CD4-positive, alpha-beta T cell treated with Interleukin-1 beta for 1 hour (primary cell): ENCODE measurements around the gene AGMO.
"Not testable (repeated sequence)": the region's sequence is repeated elsewhere in the genome, so short reads cannot be mapped to it uniquely, and the experiment has no call there.

Source experiments
- DNase-seq, 2 donors: peaks; one replicate each; pipeline ENCODE4 v3.0.0-alpha.2; 2020 to 2022

The AGMO gene

DNA sequence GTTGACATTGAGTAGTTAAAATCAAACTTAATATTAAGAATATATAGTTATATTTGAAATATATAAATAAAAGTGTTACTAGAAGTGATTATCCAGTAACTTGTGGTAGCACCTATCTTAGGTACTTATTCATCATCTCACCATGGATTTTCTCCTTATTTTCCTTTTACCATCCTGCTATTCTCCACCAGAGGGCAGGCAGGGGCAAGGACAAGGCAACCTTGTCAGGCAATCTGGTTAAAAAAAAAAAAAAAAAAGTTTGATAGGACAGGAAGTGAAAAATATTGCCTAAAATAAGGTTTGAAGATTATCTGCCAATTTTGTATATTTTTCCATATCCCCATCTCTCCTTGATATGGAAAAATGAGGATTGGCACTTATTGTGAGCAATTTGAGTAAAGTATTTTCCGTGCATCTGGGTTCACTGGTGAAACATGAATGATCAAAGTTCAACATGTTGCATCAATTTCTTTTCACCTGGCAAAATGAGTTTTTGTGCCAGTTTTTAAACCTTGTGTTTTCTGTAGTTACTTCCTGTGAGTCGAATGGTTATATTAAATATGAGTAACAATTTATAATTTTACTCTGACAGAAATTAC is 256.7 kb downstream of the AGMO start:
- DNase-seq: no peak

GRCh38 chr7:15303357-15303756 is 258.5 kb downstream of the AGMO start:
- DNase-seq: no peak

- DNase-seq: not testable (repeated sequence)
Measured at GRCh38 chr7:15300986-15301385, 260.8 kb downstream of the AGMO start.

DNA sequence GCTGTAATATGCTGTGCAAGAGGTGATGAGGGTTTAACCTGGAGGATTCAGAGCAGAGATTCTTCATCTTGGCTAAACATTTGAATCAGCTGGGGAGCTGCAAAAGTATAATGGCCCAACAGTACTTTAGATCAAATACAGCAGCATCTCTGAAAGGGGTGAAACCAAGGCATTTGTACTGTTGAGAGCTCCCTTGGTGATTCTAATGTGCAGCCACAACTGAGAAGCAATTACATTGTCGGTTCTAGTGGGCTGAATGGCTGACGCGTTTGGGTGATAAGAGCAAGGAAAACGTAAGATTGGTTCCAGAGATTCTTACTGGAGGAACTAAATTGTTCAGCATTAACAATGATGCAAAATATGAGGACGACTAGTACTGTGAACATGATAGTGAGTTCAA is 269.7 kb downstream of the AGMO start:
- DNase-seq: no peak

GRCh38 chr7:15291699-15292098 is 270.1 kb downstream of the AGMO start:
- DNase-seq: no peak

DNA sequence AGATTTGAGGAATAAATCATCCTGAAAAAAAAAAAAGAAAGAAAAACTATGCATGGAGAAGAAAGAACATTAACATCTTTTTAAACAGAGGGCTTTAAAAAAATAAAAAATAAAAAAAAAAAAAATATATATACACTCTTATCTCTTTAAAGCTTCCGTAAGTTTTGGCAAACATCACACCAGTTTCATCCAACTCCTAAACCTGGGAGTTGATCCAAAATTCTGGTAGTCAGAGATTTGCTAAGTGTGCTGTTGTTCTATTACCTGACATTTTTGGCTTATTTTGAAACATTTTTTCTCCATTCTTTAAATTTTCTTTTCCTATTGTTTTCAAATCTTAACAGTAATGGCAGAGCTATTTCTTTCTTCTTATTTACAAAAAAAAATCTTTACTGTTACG is 273.1 kb downstream of the AGMO start:
- DNase-seq: no peak

- DNase-seq: no peak
Measured at GRCh38 chr7:15284396-15284795, 277.4 kb downstream of the AGMO start.

GRCh38 chr7:15280078-15280733 is 281.6 kb downstream of the AGMO start:
- DNase-seq: no peak

DNA sequence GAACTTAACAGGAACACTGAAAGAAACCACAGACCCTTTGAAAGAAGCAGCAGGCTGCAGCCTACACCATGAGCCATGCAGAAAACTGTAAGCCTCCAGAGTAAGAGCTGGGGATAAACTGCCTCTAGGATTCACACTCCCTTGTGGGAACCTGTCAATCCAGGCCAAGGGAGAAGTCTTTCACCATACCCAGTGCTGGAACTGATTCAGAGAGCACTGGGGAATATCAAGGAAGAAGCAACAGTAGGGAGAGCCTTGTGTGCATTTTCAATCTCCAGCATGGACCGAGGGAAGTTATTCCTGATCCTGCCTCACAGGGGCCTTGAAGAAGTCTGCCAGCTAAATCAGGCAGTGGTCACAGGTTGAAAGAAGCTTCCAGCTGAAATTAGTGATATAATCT is 282.2 kb downstream of the AGMO start:
- DNase-seq: no peak

DNA sequence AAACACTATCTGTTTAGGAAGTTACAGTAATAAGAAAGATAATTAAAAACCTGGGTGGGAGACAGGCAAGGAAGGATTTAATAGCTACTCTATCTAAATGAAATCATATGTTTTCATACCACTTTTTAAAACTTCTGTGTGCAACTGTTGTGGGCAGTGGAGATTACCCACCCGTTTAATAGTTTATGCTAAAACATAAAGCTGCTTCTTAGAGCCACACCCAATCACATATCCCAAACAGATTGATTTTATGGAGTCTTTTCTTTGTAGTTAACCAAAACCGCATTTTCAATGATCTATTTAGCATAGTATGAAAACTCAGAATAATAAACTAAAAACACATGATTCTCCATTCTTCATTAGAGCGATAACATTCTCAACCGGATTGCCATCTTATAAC is 304.1 kb downstream of the AGMO start:
- DNase-seq: no peak

- no peak for DNase-seq
Measured at GRCh38 chr7:15252181-15252580, 309.6 kb downstream of the AGMO start.

GRCh38 chr7:15248514-15248913 is 313.3 kb downstream of the AGMO start:
- DNase-seq: no peak

GRCh38 chr7:15245831-15246230 is 316.0 kb downstream of the AGMO start:
- no peak for DNase-seq

- DNase-seq: no peak
Measured at GRCh38 chr7:15239801-15240200, 322.0 kb downstream of the AGMO start.

GRCh38 chr7:15236952-15237351 is 324.9 kb downstream of the AGMO start:
- no peak for DNase-seq

GRCh38 chr7:15234431-15234830 is 327.4 kb downstream of the AGMO start:
- DNase-seq: no peak

GRCh38 chr7:15228831-15229230 is 333.0 kb downstream of the AGMO start:
- no peak for DNase-seq

DNA sequence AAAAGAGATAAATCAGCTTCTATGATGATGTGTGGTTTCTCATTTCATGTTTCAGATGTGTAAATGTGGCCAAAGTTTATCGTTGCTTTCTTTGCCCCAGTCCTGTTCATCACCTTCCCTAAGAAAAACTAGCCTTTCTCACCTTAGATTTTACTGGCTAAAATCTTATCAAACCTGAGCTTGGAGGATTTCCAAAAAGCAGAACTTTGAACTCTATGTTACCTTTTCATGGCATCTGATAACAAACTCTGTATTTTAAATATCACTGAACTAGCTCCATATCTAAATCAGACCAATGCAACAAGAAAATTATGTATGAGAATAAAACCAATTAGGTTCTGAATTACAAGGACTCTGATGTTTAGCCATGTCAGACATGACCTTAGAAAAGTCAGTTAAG is 335.8 kb downstream of the AGMO start:
- DNase-seq: no peak

GRCh38 chr7:15219758-15220157 is 342.1 kb downstream of the AGMO start:
- DNase-seq: no peak

GRCh38 chr7:15218261-15218660 is 343.6 kb downstream of the AGMO start:
- no peak for DNase-seq

DNA sequence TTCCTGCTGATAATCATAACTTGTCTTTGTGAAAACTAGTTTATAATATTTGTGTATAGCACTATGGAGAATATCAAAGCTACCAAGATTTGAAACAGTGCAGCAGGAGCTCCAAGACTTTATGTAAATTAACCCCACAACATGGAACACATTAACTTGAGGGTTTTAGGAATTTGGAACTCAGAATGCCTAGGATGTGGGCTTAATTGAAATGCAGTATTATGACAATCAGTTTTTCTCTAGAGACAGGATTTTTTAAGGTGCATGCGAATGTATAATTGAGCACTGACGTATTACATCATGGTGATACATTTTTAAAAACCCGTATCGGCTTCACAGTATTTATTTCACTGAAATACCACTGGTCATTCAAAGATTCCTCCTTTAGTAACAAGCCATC is 346.2 kb downstream of the AGMO start:
- no peak for DNase-seq

DNA sequence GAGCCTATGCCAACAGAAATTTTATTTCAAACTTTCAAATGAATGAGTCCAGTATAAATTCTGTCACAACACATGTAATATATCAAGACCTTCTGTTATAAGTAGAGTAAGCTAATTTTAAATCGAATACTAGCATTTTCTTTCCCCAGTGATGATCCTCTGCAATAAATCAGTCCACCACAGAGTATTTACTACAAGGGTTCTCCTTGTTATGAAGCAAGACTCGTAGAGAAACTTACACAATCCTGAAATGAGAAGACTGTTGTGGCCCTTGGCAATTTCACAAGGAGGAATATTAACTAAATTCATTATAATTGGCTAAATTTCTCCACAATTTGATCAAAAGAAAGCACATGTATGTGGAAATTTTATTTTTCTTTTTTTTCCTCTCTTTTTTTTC is 346.8 kb downstream of the AGMO start:
- no peak for DNase-seq

DNA sequence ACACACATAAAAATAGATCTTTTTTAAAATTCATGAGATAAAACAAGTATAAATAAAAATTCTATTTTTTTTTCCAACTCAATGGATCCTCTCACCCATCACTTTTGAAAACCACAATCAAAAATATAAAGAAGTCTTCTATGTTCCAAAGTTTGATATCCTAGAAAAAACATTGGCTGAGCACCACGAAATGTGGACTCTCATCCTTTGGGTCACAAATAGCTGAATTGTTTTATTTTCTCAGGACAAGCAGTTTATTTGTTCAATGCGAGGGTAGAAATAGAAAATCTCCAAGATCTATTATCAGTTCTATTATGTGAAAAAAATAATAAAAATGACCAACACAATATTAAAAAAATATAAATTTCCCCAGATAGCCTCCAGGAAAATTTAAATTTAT is 348.7 kb downstream of the AGMO start:
- DNase-seq: no peak

DNA sequence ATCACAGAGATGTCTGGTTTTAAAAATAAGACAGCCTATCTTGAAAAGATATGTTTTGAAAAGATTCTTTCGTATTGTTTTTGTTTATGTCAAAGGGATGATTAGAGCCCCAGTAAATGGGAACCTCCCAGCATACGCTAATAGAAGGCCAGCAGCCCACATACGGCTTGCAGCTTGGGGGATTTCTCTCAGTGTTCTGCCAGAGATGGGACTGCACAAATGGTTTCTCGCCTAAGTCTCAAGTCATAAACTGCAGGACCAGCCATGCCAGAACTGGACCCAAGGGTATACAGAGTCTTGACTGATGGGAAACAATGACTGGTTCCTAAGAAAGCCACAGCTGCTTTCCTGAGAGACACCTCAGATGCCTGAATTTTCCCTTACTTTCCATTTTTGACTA is 352.4 kb downstream of the AGMO start:
- DNase-seq: no peak

DNA sequence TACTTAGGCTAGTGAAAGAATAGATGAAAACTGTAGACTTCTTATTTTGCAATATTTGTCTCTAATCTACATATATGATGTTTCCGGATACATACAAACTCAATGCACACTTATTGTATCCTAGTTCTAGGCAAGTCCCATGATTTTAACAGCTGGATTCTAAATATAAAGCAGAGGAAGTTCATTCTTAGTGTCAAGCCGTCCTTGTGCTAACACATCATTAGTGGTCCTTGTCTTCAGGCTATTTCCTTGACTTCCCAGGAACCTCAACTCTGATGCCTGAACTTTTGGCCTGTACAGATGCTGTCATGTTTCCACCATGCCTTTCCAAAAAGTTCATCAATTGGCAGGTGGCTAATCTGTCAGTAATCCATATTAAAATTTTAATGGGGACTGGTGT is 357.4 kb downstream of the AGMO start:
- DNase-seq: no peak
